NCI-H2171 (cell line): ENCODE measurements around the gene NAA11.

Source experiments
- DNase-seq: peaks from one replicate; lab custom pipeline; 2025; lab: John Stamatoyannopoulos, UW

The NAA11 gene

GRCh38 chr4:79325864-79326328, at the start of gene NAA11:
NAA11 (minus strand) TSS chr4:79326061; CDS start chr4:79325877, 184 bp downstream.
- DNase-seq, result no peak

- DNase-seq, result no peak
Observed at GRCh38 chr4:79370026-79370425, 44.2 kb upstream of the NAA11 start.

GRCh38 chr4:79367096-79367495, 41.2 kb upstream of the NAA11 start:
- DNase-seq, result no peak

GRCh38 chr4:79366422-79366821, 40.6 kb upstream of the NAA11 start:
- no peak for DNase-seq

- peak; percentile 68 for DNase-seq
Observed at GRCh38 chr4:79364061-79364460, 38.2 kb upstream of the NAA11 start.

GRCh38 chr4:79362626-79363025, 36.8 kb upstream of the NAA11 start:
- DNase-seq, result peak; percentile 63

GRCh38 chr4:79360006-79360405, 34.1 kb upstream of the NAA11 start:
- DNase-seq, result no peak

- no peak for DNase-seq
Observed at GRCh38 chr4:79358438-79358837, 32.6 kb upstream of the NAA11 start.

GRCh38 chr4:79357365-79357764, 31.5 kb upstream of the NAA11 start:
- DNase-seq, result no peak

- no peak for DNase-seq
Observed at GRCh38 chr4:79353075-79353474, 27.2 kb upstream of the NAA11 start.

GRCh38 chr4:79348405-79348804, 22.5 kb upstream of the NAA11 start:
- no peak for DNase-seq

- no peak for DNase-seq
Observed at GRCh38 chr4:79341893-79342653, 16.2 kb upstream of the NAA11 start.

GRCh38 chr4:79340568-79340967, 14.7 kb upstream of the NAA11 start:
- DNase-seq, result no peak

GRCh38 chr4:79338148-79338547, 12.3 kb upstream of the NAA11 start:
- DNase-seq, result no peak

GRCh38 chr4:79334783-79335182, 8.9 kb upstream of the NAA11 start:
- DNase-seq, result peak; percentile 73

- DNase-seq, result peak; percentile 32
Observed at GRCh38 chr4:79334341-79334740, 8.5 kb upstream of the NAA11 start.

- no peak for DNase-seq
Observed at GRCh38 chr4:79331126-79331876, 5.4 kb upstream of the NAA11 start.

- no peak for DNase-seq
Observed at GRCh38 chr4:79330720-79331119, 4.9 kb upstream of the NAA11 start.

GRCh38 chr4:79325436-79325835, 425 bp downstream of the NAA11 start:
- DNase-seq, result no peak

GRCh38 chr4:79319975-79320374, 5.9 kb downstream of the NAA11 start:
- no peak for DNase-seq

GRCh38 chr4:79317711-79318110, 8.2 kb downstream of the NAA11 start:
- no peak for DNase-seq

- peak; percentile 82 for DNase-seq
Observed at GRCh38 chr4:79315891-79316290, 10.0 kb downstream of the NAA11 start.

- no peak for DNase-seq
Observed at GRCh38 chr4:79311279-79311678, 14.6 kb downstream of the NAA11 start.
